Adipocyte (in vitro differentiated cells): ENCODE data around the gene ZNF628.

Experiments used
- DNase-seq: peaks from one replicate; pipeline ENCODE4 v3.0.0-alpha.2; 2015; ENCODE audit warnings: low read depth
- H3K27me3 ChIP-seq: replicated peaks from 2 replicates; pipeline ENCODE4 v1.7.0; 2013; ENCODE audit warnings: mild to moderate bottlenecking, low read length, moderate library complexity; ENCODE audit not compliant: control insufficient read depth, insufficient read depth
- H3K36me3 ChIP-seq: 2 replicates; pipeline ENCODE4 v1.7.0; 2013; ENCODE audit warnings: low read length, mild to moderate bottlenecking, moderate library complexity; ENCODE audit not compliant: control insufficient read depth, insufficient read depth, severe bottlenecking
- H3K4me1 ChIP-seq: 2 replicates; pipeline ENCODE4 v1.7.0; 2013; ENCODE audit warnings: mild to moderate bottlenecking, low read length, moderate library complexity; ENCODE audit not compliant: control insufficient read depth, insufficient read depth
- H3K4me3 ChIP-seq: 2 replicates; pipeline ENCODE4 v1.7.0; 2013; ENCODE audit warnings: mild to moderate bottlenecking, low read length, moderate library complexity
- H3K9ac ChIP-seq: 2 replicates; pipeline ENCODE4 v1.7.0; 2013; ENCODE audit warnings: mild to moderate bottlenecking, low read length, moderate library complexity
- H3K9me3 ChIP-seq: 2 replicates; pipeline ENCODE4 v1.7.0; 2013; ENCODE audit warnings: mild to moderate bottlenecking, low read length, moderate library complexity; ENCODE audit not compliant: control insufficient read depth

Gene ZNF628

GRCh38 chr19:55488986-55489710 lies 12.7 kb downstream of the ZNF628 start:
- Histone ChIP-seq H3K27me3 (no peaks in the 10 kb centered on the region), H3K9ac (peak overlapping the region; percentile 86), H3K9me3 (no peaks in the 10 kb centered on the region), H3K4me3 (no peak overlapping the region), H3K4me1 (peaks cover 70% of the 10 kb centered on the region), H3K36me3 (no peaks in the 10 kb centered on the region)
- no peak for DNase-seq

- DNase-seq = no peak
- Histone ChIP-seq H3K27me3 (no peaks in the 10 kb centered on the region), H3K4me1 (peaks cover 71% of the 10 kb centered on the region), H3K9ac (peak overlapping the region; percentile 58), H3K36me3 (no peaks in the 10 kb centered on the region), H3K9me3 (no peaks in the 10 kb centered on the region), H3K4me3 (no peak overlapping the region)
These were observed 13.5 kb downstream of the ZNF628 start for GRCh38 chr19:55489711-55490477.

GRCh38 chr19:55490478-55491432 lies 14.3 kb downstream of the ZNF628 start:
- no peaks in the 10 kb centered on the region for H3K27me3 ChIP-seq
- peak overlapping the region; percentile 59 for H3K9ac ChIP-seq
- H3K9me3 ChIP-seq = no peaks in the 10 kb centered on the region
- H3K36me3 ChIP-seq = no peaks in the 10 kb centered on the region
- no peak for DNase-seq
- no peak overlapping the region for H3K4me3 ChIP-seq
- H3K4me1 ChIP-seq = peaks cover 66% of the 10 kb centered on the region

GRCh38 chr19:55491546-55492360 lies 15.3 kb downstream of the ZNF628 start:
- DNase-seq = no peak
- Histone ChIP-seq H3K36me3 (no peaks in the 10 kb centered on the region), H3K27me3 (no peaks in the 10 kb centered on the region), H3K4me3 (no peak overlapping the region), H3K9me3 (no peaks in the 10 kb centered on the region), H3K9ac (peak overlapping the region; percentile 59), H3K4me1 (peaks cover 57% of the 10 kb centered on the region)

GRCh38 chr19:55492362-55492944 lies 16.0 kb downstream of the ZNF628 start:
- Histone ChIP-seq H3K4me1 (peaks cover 50% of the 10 kb centered on the region), H3K9ac (no peak overlapping the region), H3K36me3 (no peaks in the 10 kb centered on the region), H3K4me3 (no peak overlapping the region), H3K27me3 (no peaks in the 10 kb centered on the region), H3K9me3 (no peaks in the 10 kb centered on the region)
- no peak for DNase-seq

- DNase-seq = no peak
- peak overlapping the region; percentile 82 for H3K4me3 ChIP-seq
- H3K9ac ChIP-seq = peak overlapping the region; percentile 86
- peaks cover 45% of the 10 kb centered on the region for H3K4me1 ChIP-seq
- no peaks in the 10 kb centered on the region for H3K36me3 ChIP-seq
- no peaks in the 10 kb centered on the region for H3K27me3 ChIP-seq
- no peaks in the 10 kb centered on the region for H3K9me3 ChIP-seq
These were observed 16.7 kb downstream of the ZNF628 start for GRCh38 chr19:55493052-55493644.

GRCh38 chr19:55493645-55494171 lies 17.3 kb downstream of the ZNF628 start:
- Histone ChIP-seq H3K9ac (peak overlapping the region; percentile 86), H3K4me3 (peak overlapping the region; percentile 82), H3K27me3 (no peaks in the 10 kb centered on the region), H3K36me3 (no peaks in the 10 kb centered on the region), H3K4me1 (peaks cover 40% of the 10 kb centered on the region), H3K9me3 (no peaks in the 10 kb centered on the region)
- no peak for DNase-seq

GRCh38 chr19:55494172-55494761 lies 17.9 kb downstream of the ZNF628 start:
- Histone ChIP-seq H3K9me3 (no peaks in the 10 kb centered on the region), H3K36me3 (no peaks in the 10 kb centered on the region), H3K4me1 (peaks cover 37% of the 10 kb centered on the region), H3K9ac (peak overlapping the region; percentile 86), H3K27me3 (no peaks in the 10 kb centered on the region), H3K4me3 (peak overlapping the region; percentile 82)
- no peak for DNase-seq

GRCh38 chr19:55495646-55496349 lies 19.4 kb downstream of the ZNF628 start:
- Histone ChIP-seq H3K9me3 (no peaks in the 10 kb centered on the region), H3K4me1 (peaks cover 33% of the 10 kb centered on the region), H3K4me3 (no peak overlapping the region), H3K36me3 (peaks cover 11% of the 10 kb centered on the region), H3K9ac (peak overlapping the region; percentile 17), H3K27me3 (no peaks in the 10 kb centered on the region)
- no peak for DNase-seq
